ENCODE results near the gene FUOM.

Gene FUOM, protein sequence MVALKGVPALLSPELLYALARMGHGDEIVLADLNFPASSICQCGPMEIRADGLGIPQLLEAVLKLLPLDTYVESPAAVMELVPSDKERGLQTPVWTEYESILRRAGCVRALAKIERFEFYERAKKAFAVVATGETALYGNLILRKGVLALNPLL

DNA sequence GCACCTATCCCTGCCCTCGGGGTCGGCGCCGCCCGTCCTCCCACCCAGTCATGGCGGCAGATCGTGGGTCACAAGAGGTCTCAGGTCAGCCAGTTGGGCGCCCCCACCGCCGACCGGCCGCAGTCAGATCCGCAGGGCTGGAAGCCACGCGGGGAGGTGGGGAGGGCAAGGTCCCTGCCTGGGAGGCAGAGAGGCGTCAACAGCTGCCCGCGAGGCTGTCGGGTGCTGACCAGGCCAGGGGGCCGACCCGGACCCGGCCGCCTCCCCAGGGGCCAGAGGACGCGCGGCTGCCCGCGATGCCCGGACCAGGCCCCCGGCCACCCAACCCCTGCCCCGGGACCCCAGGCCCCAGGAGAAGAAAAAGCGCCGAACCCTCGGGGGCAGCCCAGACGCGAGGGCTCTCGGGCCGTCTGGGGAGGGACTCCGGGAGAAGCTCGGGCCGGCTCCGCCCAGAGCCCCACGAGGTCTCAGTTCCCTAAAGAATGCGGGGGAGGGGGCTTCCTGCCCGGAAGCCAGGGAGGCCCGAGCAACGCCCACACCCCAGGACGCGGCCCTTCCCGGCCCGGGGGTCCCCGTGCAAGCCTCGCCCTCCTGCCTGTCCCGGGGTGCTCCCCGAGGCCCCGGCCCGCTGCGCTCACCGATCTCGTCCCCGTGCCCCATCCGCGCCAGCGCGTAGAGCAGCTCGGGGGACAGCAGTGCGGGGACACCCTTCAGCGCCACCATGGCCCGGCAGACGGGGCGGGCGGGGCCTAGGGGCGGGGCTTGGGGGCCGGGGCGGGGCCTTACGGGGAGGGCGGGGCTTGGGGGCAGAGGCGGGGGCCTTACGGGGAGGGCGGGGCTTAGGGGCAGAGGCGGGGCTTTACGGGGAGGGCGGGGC is at the start of gene FUOM:
Gene FUOM (minus strand): TSS at position 735 of the 877 bp plus-strand sequence. CDS start 12 bp downstream, at position 723.
- H3K36me3 ChIP-seq, result peaks cover 3 to 32% (median 21%) of the 10 kb centered on the region in 11 experiments; a peak in 21 of 22 replicates
- H3K9ac ChIP-seq, result peak within 1 kb of the TSS; percentile 84 to 94 (median 92)
- no peak for TF ChIP-seq Cebpa-rat (IDR thresholded peaks at IDR 0.05)
- peaks cover 43 to 49% (median 47%) of the 10 kb centered on the region in 10 experiments for H3K4me1 ChIP-seq
- peak within 1 kb of the TSS; percentile 64 to 85 (median 76) for H3K4me3 ChIP-seq
- H3K4me2 ChIP-seq, result peak within 1 kb of the TSS; percentile 99 to 100 (median 100)
- H3K27me3 ChIP-seq, result no peaks in the 10 kb centered on the region
- no peaks in the 10 kb centered on the region for H3K9me3 ChIP-seq (replicated peaks in 1 of 11)
- H4K20me1 ChIP-seq, result peaks cover 10 to 44% (median 32%) of the 10 kb centered on the region in 11 experiments; a peak in 16 of 22 replicates
- peak within 1 kb of the TSS; percentile 81 to 94 (median 91) for H3K27ac ChIP-seq

DNA sequence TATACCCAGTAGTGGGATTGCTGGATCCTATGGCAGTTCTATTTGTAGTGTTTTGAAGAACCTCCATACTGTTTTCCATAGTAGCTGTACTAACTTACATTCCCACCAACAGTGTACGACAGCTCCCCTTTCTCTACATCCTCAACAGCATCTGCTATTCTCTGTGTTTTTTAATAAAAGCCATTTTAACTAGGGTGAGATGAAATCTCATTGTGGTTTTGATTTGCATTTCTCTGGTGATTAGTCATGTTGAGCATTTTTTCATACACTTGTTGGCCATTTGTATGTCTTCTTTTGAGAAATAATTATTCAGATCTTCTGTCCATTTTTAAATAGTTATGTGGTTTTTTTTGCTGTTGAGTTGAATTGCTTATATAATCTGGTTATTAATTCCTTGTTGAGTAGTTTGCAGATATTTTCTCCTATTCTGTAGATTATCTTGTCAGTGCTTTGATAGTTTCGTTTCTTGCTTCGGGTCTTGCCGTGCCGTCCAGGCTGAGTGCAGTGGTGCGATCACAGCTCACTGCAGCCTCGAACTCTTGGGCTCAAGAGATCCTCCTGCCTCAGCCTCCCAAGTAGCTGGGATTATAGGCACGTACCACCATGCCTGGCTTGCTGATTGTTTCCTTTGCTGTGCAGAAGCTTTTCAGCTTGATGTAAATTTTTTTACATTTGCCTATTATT is 48.2 kb upstream of the FUOM start:
- H3K4me2 ChIP-seq, result no peak overlapping the region
- TF ChIP-seq Cebpa-rat (IDR thresholded peaks at IDR 0.05), result no peak
- no peak overlapping the region for H3K27ac ChIP-seq
- no peak overlapping the region for H3K9ac ChIP-seq
- no peak overlapping the region for H3K4me3 ChIP-seq
- peaks cover 95 to 100% (median 98%) of the 10 kb centered on the region in 11 experiments for H3K36me3 ChIP-seq
- H3K27me3 ChIP-seq, result no peaks in the 10 kb centered on the region
- H4K20me1 ChIP-seq, result peaks cover 5 to 70% (median 21%) of the 10 kb centered on the region in 11 experiments; a peak in 14 of 22 replicates
- peaks cover 0 to 8% (median under 1%) of the 10 kb centered on the region in 10 experiments; a peak in 10 of 20 replicates for H3K4me1 ChIP-seq
- H3K9me3 ChIP-seq (replicated peaks in 1 of 11), result peaks cover 18 to 46% (median 43%) of the 10 kb centered on the region in 11 experiments

- no peak overlapping the region for H3K4me2 ChIP-seq
- H3K4me1 ChIP-seq, result peaks cover 0 to 15% (median 7%) of the 10 kb centered on the region in 10 experiments; a peak in 11 of 20 replicates
- peaks cover 5 to 77% (median 24%) of the 10 kb centered on the region in 11 experiments; a peak in 14 of 22 replicates for H4K20me1 ChIP-seq
- no peak overlapping the region for H3K27ac ChIP-seq
- no peak for TF ChIP-seq Cebpa-rat (IDR thresholded peaks at IDR 0.05)
- H3K36me3 ChIP-seq, result peaks cover 93 to 100% (median 98%) of the 10 kb centered on the region in 11 experiments
- H3K27me3 ChIP-seq, result no peaks in the 10 kb centered on the region
- peaks cover 11 to 39% (median 36%) of the 10 kb centered on the region in 11 experiments for H3K9me3 ChIP-seq (replicated peaks in 1 of 11)
- H3K9ac ChIP-seq, result no peak overlapping the region
- H3K4me3 ChIP-seq, result no peak overlapping the region
Measured at GRCh38 chr10:133405272-133405671, 47.5 kb upstream of the FUOM start.

DNA sequence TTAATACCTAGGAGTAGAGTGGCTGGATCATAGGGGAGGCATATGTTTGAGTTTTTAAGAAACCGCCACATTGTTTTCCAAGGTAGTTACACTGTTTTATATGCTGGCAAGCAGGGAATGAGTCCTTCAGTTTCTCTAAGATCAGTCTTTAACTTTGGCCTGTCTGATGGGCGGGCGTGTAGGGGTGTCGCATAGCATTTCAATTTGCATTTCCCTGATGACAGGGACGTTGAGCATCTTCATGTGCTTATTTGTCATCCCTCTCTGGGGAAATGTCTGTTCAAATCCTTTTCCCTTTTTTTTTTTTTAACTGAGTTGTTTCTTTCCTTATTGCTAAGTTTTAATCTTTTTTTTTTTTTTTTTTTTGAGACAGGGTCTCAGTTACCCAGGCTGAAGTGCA is 46.0 kb upstream of the FUOM start:
- H3K27me3 ChIP-seq, result no peaks in the 10 kb centered on the region
- peaks cover 0 to 21% (median 9%) of the 10 kb centered on the region in 10 experiments; a peak in 11 of 20 replicates for H3K4me1 ChIP-seq
- H3K9ac ChIP-seq, result no peak overlapping the region
- TF ChIP-seq Cebpa-rat (IDR thresholded peaks at IDR 0.05), result no peak
- peaks cover 0 to 24% (median 21%) of the 10 kb centered on the region in 11 experiments; a peak in 19 of 22 replicates for H3K9me3 ChIP-seq (replicated peaks in 1 of 11)
- peaks cover 93 to 100% (median 98%) of the 10 kb centered on the region in 11 experiments for H3K36me3 ChIP-seq
- H3K27ac ChIP-seq, result no peak overlapping the region
- H4K20me1 ChIP-seq, result peaks cover 5 to 92% (median 35%) of the 10 kb centered on the region in 11 experiments; a peak in 15 of 22 replicates
- no peak overlapping the region for H3K4me2 ChIP-seq
- H3K4me3 ChIP-seq, result no peak overlapping the region

- no peak overlapping the region for H3K4me2 ChIP-seq
- peaks cover 0 to 21% (median 9%) of the 10 kb centered on the region in 10 experiments; a peak in 11 of 20 replicates for H3K4me1 ChIP-seq
- no peak for TF ChIP-seq Cebpa-rat (IDR thresholded peaks at IDR 0.05)
- no peak overlapping the region for H3K9ac ChIP-seq
- H4K20me1 ChIP-seq, result peaks cover 5 to 93% (median 36%) of the 10 kb centered on the region in 11 experiments; a peak in 15 of 22 replicates
- H3K27ac ChIP-seq, result no peak overlapping the region
- peaks cover 0 to 20% (median 17%) of the 10 kb centered on the region in 11 experiments; a peak in 19 of 22 replicates for H3K9me3 ChIP-seq (replicated peaks in 1 of 11)
- no peak overlapping the region for H3K4me3 ChIP-seq
- H3K27me3 ChIP-seq, result no peaks in the 10 kb centered on the region
- H3K36me3 ChIP-seq, result peaks cover 93 to 100% (median 98%) of the 10 kb centered on the region in 11 experiments
Measured at GRCh38 chr10:133403359-133403758, 45.5 kb upstream of the FUOM start.

DNA sequence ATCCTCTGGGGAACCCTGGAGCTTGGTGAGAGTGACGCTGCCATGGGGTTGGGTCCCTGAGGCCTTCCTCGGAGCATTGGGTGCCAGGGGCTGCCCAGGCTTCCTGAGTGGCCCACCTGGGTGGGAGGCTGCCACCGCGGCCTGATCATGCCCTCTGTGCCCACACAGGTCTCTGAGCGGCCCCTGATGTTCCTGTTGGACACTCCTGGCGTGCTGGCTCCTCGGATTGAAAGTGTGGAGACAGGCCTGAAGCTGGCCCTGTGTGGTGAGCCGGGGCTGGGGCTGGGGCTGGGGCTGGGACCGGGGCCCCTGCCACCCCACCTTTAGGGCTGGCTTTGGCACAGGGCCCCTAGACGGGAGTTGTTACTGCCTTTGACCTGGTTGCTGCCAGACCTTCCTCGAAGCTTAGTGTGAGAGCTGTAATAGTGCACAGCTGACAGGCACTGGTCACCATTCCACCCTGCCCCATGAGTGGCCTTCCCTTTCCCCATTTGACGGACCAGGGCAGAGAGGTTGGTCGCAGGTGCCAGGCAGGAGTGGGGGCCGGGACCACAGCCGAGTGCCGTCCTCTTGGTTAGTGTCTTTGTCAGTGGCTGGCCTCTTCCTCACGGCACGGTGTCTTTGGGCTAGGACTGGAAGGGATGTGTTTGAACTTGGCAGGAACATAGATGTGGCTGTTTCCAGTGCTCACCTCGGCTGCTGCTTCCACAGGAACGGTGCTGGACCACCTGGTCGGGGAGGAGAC is 44.3 kb upstream of the FUOM start:
- Histone ChIP-seq H3K4me3 (no peak overlapping the region), H4K20me1 (peaks cover 5 to 88% (median 36%) of the 10 kb centered on the region in 11 experiments; a peak in 15 of 22 replicates), H3K4me2 (no peak overlapping the region), H3K36me3 (peaks cover 89 to 100% (median 96%) of the 10 kb centered on the region in 11 experiments), H3K27ac (no peak overlapping the region; a peak in 1 of 22 replicates), H3K27me3 (no peaks in the 10 kb centered on the region), H3K4me1 (peaks cover under 1 to 24% (median 9%) of the 10 kb centered on the region in 10 experiments; a peak in 16 of 20 replicates), H3K9me3 (replicated peaks in 1 of 11) (peaks cover 0 to 8% (median 5%) of the 10 kb centered on the region in 11 experiments; a peak in 9 of 22 replicates), H3K9ac (no peak overlapping the region)
- no peak for TF ChIP-seq Cebpa-rat (IDR thresholded peaks at IDR 0.05)

- no peak for TF ChIP-seq Cebpa-rat (IDR thresholded peaks at IDR 0.05)
- H3K4me2 ChIP-seq, result peak overlapping the region in 2 of 11 experiments; percentile 37 to 48; a peak in 2 of 22 replicates
- H3K4me3 ChIP-seq, result no peak overlapping the region
- peak overlapping the region in 5 of 11 experiments; percentile 15 to 62 (median 32); a peak in 9 of 22 replicates for H3K27ac ChIP-seq
- H4K20me1 ChIP-seq, result peaks cover 5 to 89% (median 36%) of the 10 kb centered on the region in 11 experiments; a peak in 15 of 22 replicates
- H3K9ac ChIP-seq, result peak overlapping the region in 3 of 11 experiments; percentile 9 to 43 (median 18); a peak in 1 of 22 replicates
- 0 out of 22 replicates have a peak, but pooled peaks cover 0 to 1% (median 0%) of the 10 kb centered on the region in 11 experiments for H3K9me3 ChIP-seq (replicated peaks in 1 of 11)
- H3K4me1 ChIP-seq, result peaks cover 6 to 30% (median 14%) of the 10 kb centered on the region in 10 experiments; a peak in 17 of 20 replicates
- H3K36me3 ChIP-seq, result peaks cover 85 to 100% (median 95%) of the 10 kb centered on the region in 11 experiments
- no peaks in the 10 kb centered on the region for H3K27me3 ChIP-seq
Measured at GRCh38 chr10:133401500-133401899, 43.7 kb upstream of the FUOM start.

Measured in BLaER1 treated with 17β-estradiol and CSF1 and Interleukin-3, amounts not matched to agents 10 nM and 100 nM (cell line).